ENCODE measurements around the gene MAMSTR.

- TF ChIP-seq POLR2A (IDR thresholded peaks at IDR 0.05; ENCODE audit: low read length) = no peak
- TF ChIP-seq GATA1 (IDR thresholded peaks at IDR 0.05; ENCODE audit: low read depth, low read length) = no peak
These were observed 55.0 kb downstream of the MAMSTR start for GRCh38 chr19:48664476-48664875.

Data from erythroblast (primary cell).